Measurements from ENCODE around the gene HORMAD2. TPM values are rescaled to one million over a fixed set of nuclear protein-coding genes. Genes with fewer than 3 reads are reported as not detected.

HORMAD2 gene
- total and polyA plus RNA-seq, 9 of the 15 experiments (the other 6 are each of a cell fraction or from before 2014, with no cell fraction given), result not detected

DNA sequence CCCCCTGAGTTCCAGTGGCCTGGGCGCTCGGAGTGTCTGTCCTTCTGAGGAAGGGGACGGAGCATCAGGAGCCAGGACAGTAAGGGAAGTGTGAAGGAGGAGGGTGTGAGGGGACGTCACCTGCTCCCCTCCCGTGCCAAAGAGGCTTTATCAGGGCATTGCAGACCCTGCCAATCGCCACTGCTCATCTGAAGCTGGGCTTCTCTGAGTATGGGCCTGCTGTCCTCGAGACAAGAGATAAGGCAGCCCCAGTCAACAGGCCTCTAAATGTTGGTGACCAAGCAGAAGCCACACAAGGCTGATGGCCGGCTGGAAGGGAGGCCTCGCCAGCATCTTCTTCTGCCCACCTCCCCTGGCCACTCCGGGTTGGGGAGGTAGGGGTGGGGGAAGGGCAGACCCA, 136.4 kb downstream of the HORMAD2 start:
- peak; percentile 96 for FAIRE-seq
- H3K27ac ChIP-seq (ENCODE audit: extremely low read depth, low read depth, low read length), result no peak overlapping the region; the same call in 2 of the 3 replicates
- no peak overlapping the region for H3K4me3 ChIP-seq
- BruUV-seq (replicated peaks), result no TSS peak
- ChIA-PET POLR2A (interaction anchor here (0.6 kb wide), 1 partner anchor 16 kb away, joined by 3 read pairs; no protein-coding TSS in a partner anchor), CTCF (ENCODE audit: low intra/inter-chr PET ratio) (no interaction called here)
- peak overlapping the region; percentile 34; the same call in 1 of the 2 replicates for H3K4me2 ChIP-seq (ENCODE audit: insufficient read depth, low read length)
- H3K36me3 ChIP-seq (ENCODE audit: control insufficient read depth, insufficient read depth, low read length), result no peaks in the 10 kb centered on the region
- H3K4me1 ChIP-seq (replicated peaks in 1 of 2; ENCODE audit: control insufficient read depth in 2 of 2, insufficient read depth in 2 of 2, low read length in 2 of 2), result peaks cover 24 to 40% of the 10 kb centered on the region in 2 experiments; a peak in 4 of 5 replicates
- H3K9me1 ChIP-seq (ENCODE audit: control insufficient read depth, insufficient read depth, low read length), result no peaks in the 10 kb centered on the region
- H3K27me3 ChIP-seq (ENCODE audit: control insufficient read depth in 2 of 2, insufficient read depth in 2 of 2, low read length in 2 of 2), result peaks cover 0 to 13% of the 10 kb centered on the region in 2 experiments; a peak in 2 of 5 replicates
- no peak overlapping the region for H3K9ac ChIP-seq (ENCODE audit: insufficient read depth in 1 of 2, low read depth in 2 of 2, low read length in 2 of 2)
- H2AFZ ChIP-seq (ENCODE audit: low read depth, low read length), result 0 out of 2 replicates have a peak overlapping the region, but pooled peaks have one; percentile 39
- intact Hi-C loops (cut with micrococcal nuclease) (loop anchor here (5.0 kb wide), 1 partner anchor 34 kb away; no protein-coding TSS in a partner anchor), in situ Hi-C loops (cut with MboI) (no loop called here)
- ATAC-seq, result peak; percentile 93
- 0 out of 2 replicates have a peak, but pooled peaks cover 3% of the 10 kb centered on the region for H4K20me1 ChIP-seq (replicated peaks; ENCODE audit: control insufficient read depth, insufficient read depth, low read length)
- H3K79me2 ChIP-seq (ENCODE audit: control insufficient read depth, insufficient read depth, low read length), result no peaks in the 10 kb centered on the region
- no peaks in the 10 kb centered on the region for H3K9me3 ChIP-seq (replicated peaks; ENCODE audit: control insufficient read depth, insufficient read depth, low read depth, low read length)
- peak; percentile 88 to 93 (median 90) for DNase-seq (ENCODE audit: extremely low read depth in 1 of 4, low spot score in 3 of 4)
- 2% methylated on average over 7 of the region's 10 CpGs for WGBS (ENCODE audit: insufficient coverage, low coverage, missing lambda C conversion rate)
- TF ChIP-seq MEF2A (IDR thresholded peaks at IDR 0.05; ENCODE audit: control insufficient read depth, low read depth, low read length), result no peak
- TF ChIP-seq SAP30 (IDR thresholded peaks at IDR 0.05; ENCODE audit: borderline replicate concordance, insufficient read depth, low read depth, low read length, poor library complexity, severe bottlenecking), result no peak
- no peak for TF ChIP-seq CHD2 (IDR thresholded peaks at IDR 0.05; ENCODE audit: low read depth, low read length)
- TF ChIP-seq ZNF717 (CRISPR knock-in tag; IDR thresholded peaks at IDR 0.05), result no peak
- TF ChIP-seq HIVEP1 (CRISPR knock-in tag; IDR thresholded peaks at IDR 0.05), result peak; percentile 72; the same call in 1 of the 2 replicates
- TF ChIP-seq, protein P1, sequence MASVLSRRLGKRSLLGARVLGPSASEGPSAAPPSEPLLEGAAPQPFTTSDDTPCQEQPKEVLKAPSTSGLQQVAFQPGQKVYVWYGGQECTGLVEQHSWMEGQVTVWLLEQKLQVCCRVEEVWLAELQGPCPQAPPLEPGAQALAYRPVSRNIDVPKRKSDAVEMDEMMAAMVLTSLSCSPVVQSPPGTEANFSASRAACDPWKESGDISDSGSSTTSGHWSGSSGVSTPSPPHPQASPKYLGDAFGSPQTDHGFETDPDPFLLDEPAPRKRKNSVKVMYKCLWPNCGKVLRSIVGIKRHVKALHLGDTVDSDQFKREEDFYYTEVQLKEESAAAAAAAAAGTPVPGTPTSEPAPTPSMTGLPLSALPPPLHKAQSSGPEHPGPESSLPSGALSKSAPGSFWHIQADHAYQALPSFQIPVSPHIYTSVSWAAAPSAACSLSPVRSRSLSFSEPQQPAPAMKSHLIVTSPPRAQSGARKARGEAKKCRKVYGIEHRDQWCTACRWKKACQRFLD (CRISPR knock-in tag; IDR thresholded peaks at IDR 0.05), result peak; percentile 97
- TF ChIP-seq, protein P2, sequence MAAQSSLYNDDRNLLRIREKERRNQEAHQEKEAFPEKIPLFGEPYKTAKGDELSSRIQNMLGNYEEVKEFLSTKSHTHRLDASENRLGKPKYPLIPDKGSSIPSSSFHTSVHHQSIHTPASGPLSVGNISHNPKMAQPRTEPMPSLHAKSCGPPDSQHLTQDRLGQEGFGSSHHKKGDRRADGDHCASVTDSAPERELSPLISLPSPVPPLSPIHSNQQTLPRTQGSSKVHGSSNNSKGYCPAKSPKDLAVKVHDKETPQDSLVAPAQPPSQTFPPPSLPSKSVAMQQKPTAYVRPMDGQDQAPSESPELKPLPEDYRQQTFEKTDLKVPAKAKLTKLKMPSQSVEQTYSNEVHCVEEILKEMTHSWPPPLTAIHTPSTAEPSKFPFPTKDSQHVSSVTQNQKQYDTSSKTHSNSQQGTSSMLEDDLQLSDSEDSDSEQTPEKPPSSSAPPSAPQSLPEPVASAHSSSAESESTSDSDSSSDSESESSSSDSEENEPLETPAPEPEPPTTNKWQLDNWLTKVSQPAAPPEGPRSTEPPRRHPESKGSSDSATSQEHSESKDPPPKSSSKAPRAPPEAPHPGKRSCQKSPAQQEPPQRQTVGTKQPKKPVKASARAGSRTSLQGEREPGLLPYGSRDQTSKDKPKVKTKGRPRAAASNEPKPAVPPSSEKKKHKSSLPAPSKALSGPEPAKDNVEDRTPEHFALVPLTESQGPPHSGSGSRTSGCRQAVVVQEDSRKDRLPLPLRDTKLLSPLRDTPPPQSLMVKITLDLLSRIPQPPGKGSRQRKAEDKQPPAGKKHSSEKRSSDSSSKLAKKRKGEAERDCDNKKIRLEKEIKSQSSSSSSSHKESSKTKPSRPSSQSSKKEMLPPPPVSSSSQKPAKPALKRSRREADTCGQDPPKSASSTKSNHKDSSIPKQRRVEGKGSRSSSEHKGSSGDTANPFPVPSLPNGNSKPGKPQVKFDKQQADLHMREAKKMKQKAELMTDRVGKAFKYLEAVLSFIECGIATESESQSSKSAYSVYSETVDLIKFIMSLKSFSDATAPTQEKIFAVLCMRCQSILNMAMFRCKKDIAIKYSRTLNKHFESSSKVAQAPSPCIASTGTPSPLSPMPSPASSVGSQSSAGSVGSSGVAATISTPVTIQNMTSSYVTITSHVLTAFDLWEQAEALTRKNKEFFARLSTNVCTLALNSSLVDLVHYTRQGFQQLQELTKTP (IDR thresholded peaks at IDR 0.05; ENCODE audit: low read depth in 1 of 2, partially characterized antibody in 2 of 2), result peak in 1 of 2 experiments; percentile 41
- TF ChIP-seq KDM4B (IDR thresholded peaks at IDR 0.05; ENCODE audit: borderline replicate concordance in 2 of 2, low read depth in 1 of 2), result no peak
- TF ChIP-seq GABPA (tag; conservative IDR thresholded peaks at IDR 0.05; ENCODE audit: low read depth), result peak; percentile 36; the same call in 1 of the 2 replicates
- TF ChIP-seq MCM2 (IDR thresholded peaks at IDR 0.05; ENCODE audit: low read depth), result no peak
- peak; percentile 75 for TF ChIP-seq TOE1 (IDR thresholded peaks at IDR 0.05; ENCODE audit: borderline replicate concordance)
- no peak for TF ChIP-seq TOE1 (CRISPR knock-in tag; IDR thresholded peaks at IDR 0.05; ENCODE audit: borderline replicate concordance, low read depth)
